NCI-H345 (cell line): ENCODE results near the gene CACHD1.
A peak's percentile ranks its signal among the peaks of the same experiment; 100 is the strongest.

Source experiments
- DNase-seq: peaks from one replicate; lab custom pipeline; 2025; lab: John Stamatoyannopoulos, UW

The CACHD1 gene

GRCh38 chr1:64469977-64470664 lies at the start of gene CACHD1:
CACHD1 (plus strand) TSS chr1:64470129; CDS start chr1:64470745, 616 bp downstream.
- peak; percentile 80 for DNase-seq

GRCh38 chr1:64421377-64421776 lies 48.6 kb upstream of the CACHD1 start:
- no peak for DNase-seq

GRCh38 chr1:64423526-64423925 lies 46.4 kb upstream of the CACHD1 start:
- DNase-seq: no peak

GRCh38 chr1:64424412-64424811 lies 45.5 kb upstream of the CACHD1 start:
- no peak for DNase-seq

- DNase-seq: no peak
Observed at GRCh38 chr1:64425521-64425920, 44.4 kb upstream of the CACHD1 start.

GRCh38 chr1:64426681-64427080 lies 43.2 kb upstream of the CACHD1 start:
- no peak for DNase-seq

- no peak for DNase-seq
Observed at GRCh38 chr1:64427879-64428278, 42.0 kb upstream of the CACHD1 start.

- no peak for DNase-seq
Observed at GRCh38 chr1:64433308-64433707, 36.6 kb upstream of the CACHD1 start.

GRCh38 chr1:64433747-64434146 lies 36.2 kb upstream of the CACHD1 start:
- DNase-seq: no peak

- no peak for DNase-seq
Observed at GRCh38 chr1:64435000-64435399, 34.9 kb upstream of the CACHD1 start.

GRCh38 chr1:64437453-64437852 lies 32.5 kb upstream of the CACHD1 start:
- DNase-seq: no peak

GRCh38 chr1:64440183-64440826 lies 29.6 kb upstream of the CACHD1 start:
- DNase-seq: no peak

- no peak for DNase-seq
Observed at GRCh38 chr1:64451440-64451839, 18.5 kb upstream of the CACHD1 start.

GRCh38 chr1:64453688-64454087 lies 16.2 kb upstream of the CACHD1 start:
- no peak for DNase-seq

GRCh38 chr1:64458915-64459314 lies 11.0 kb upstream of the CACHD1 start:
- DNase-seq: no peak

- no peak for DNase-seq
Observed at GRCh38 chr1:64459743-64460142, 10.2 kb upstream of the CACHD1 start.

GRCh38 chr1:64466033-64466432 lies 3.9 kb upstream of the CACHD1 start:
- DNase-seq: no peak

- no peak for DNase-seq
Observed at GRCh38 chr1:64469116-64469976, 583 bp upstream of the CACHD1 start.

GRCh38 chr1:64470665-64471217 lies 812 bp downstream of the CACHD1 start:
- peak; percentile 35 for DNase-seq

GRCh38 chr1:64471218-64472039 lies 1.5 kb downstream of the CACHD1 start:
- peak; percentile 43 for DNase-seq

- no peak for DNase-seq
Observed at GRCh38 chr1:64472040-64472376, 2.1 kb downstream of the CACHD1 start.

GRCh38 chr1:64472805-64473204 lies 2.9 kb downstream of the CACHD1 start:
- peak; percentile 85 for DNase-seq
